Sciatic nerve (tissue), 2 donors: ENCODE results near the gene EXD3. TPM values are rescaled to one million over a fixed set of nuclear protein-coding genes. Genes with fewer than 3 reads are reported as not detected.

ENCODE experiments used
- ATAC-seq: fragments of 200-7000 bp; cut with Tn5 transposase; one replicate; pipeline ENCODE4 v1.9.1; 2020; ENCODE audit warnings: mild to moderate bottlenecking, moderate library complexity
- DNase-seq: peaks from one replicate; pipeline ENCODE4 v3.0.0-alpha.2; 2020; ENCODE audit warnings: low spot score
- intact Hi-C: fragments of 100-400 bp; cut with DNase I; formaldehyde crosslinking; loops from one replicate; pipeline ENCODE4 v1.14.2; 2022
- total RNA-seq: library from RNA; stranded (reverse); fragmentation: NEBNext Ultra II Directional; extraction: Animal tissue kit (Norgen Biotek cat#: 25700); gene quantifications from one replicate; pipeline ENCODE4 v1.2.1, GENCODE V29; 2021
- donor health status: DM: no; HTN: no; CAD: no.
- donor health status: DM: no; HTN: no; CAD: no.

EXD3 gene
- total RNA-seq, 1 donor from 2014 or later = 48.1 TPM

- ATAC-seq = no peak
- no peak for DNase-seq
- intact Hi-C loops = no loop called here
Measured at GRCh38 chr9:137317021-137317717, 105.8 kb downstream of the EXD3 start.

GRCh38 chr9:137316012-137316981 is 106.7 kb downstream of the EXD3 start:
- ATAC-seq = no peak

GRCh38 chr9:137315581-137316011 is 107.4 kb downstream of the EXD3 start:
- no peak for ATAC-seq
- intact Hi-C loops = no loop called here
- DNase-seq = no peak

More at GRCh38 chr9:137316012-137316981, 106.7 kb downstream of the EXD3 start:
- peak; percentile 63 for DNase-seq
- intact Hi-C loops = no loop called here

GRCh38 chr9:137314561-137315560 is 108.1 kb downstream of the EXD3 start:
- ATAC-seq (no peak), DNase-seq (no peak)
- intact Hi-C loops = no loop called here

- intact Hi-C loops = no loop called here
- DNase-seq = no peak
- no peak for ATAC-seq
Measured at GRCh38 chr9:137313956-137314560, 108.9 kb downstream of the EXD3 start.

- intact Hi-C loops = no loop called here
- DNase-seq = no peak
- ATAC-seq = no peak
Measured at GRCh38 chr9:137313326-137313936, 109.5 kb downstream of the EXD3 start.

GRCh38 chr9:137312852-137313325 is 110.1 kb downstream of the EXD3 start:
- DNase-seq (peak; percentile 54), ATAC-seq (no peak)
- intact Hi-C loops = no loop called here

GRCh38 chr9:137311986-137312851 is 110.7 kb downstream of the EXD3 start:
- ATAC-seq (no peak), DNase-seq (peak; percentile 53)
- intact Hi-C loops = no loop called here

- intact Hi-C loops = no loop called here
- ATAC-seq (no peak), DNase-seq (peak; percentile 60)
Measured at GRCh38 chr9:137311171-137311985, 111.6 kb downstream of the EXD3 start.

GRCh38 chr9:137310189-137311052 is 112.5 kb downstream of the EXD3 start:
- peak; percentile 59 for DNase-seq
- intact Hi-C loops = no loop called here

GRCh38 chr9:137309368-137310188 is 113.4 kb downstream of the EXD3 start:
- no peak for ATAC-seq
- peak; percentile 57 for DNase-seq
- intact Hi-C loops = no loop called here

More at GRCh38 chr9:137310189-137311052, 112.5 kb downstream of the EXD3 start:
- ATAC-seq = no peak

- DNase-seq (no peak), ATAC-seq (no peak)
- intact Hi-C loops = no loop called here
Measured at GRCh38 chr9:137308057-137308619, 114.8 kb downstream of the EXD3 start.

- peak; percentile 61 for DNase-seq
- ATAC-seq = no peak
- intact Hi-C loops = no loop called here
Measured at GRCh38 chr9:137307255-137308056, 115.5 kb downstream of the EXD3 start.
